Kidney epithelial cell (primary cell): ENCODE data around the gene SLC8A1. TPM values are rescaled to one million over a fixed set of nuclear protein-coding genes. Genes with fewer than 3 reads are reported as not detected.

Experiments
- DNase-seq: peaks from one replicate; pipeline ENCODE4 v3.0.0-alpha.2; 2010; ENCODE audit warnings: low read depth
- H3K27me3 ChIP-seq: 2 replicates; pipeline ENCODE4 v1.6.0; 2011; ENCODE audit warnings: low read length; ENCODE audit not compliant: control insufficient read depth, insufficient read depth
- H3K36me3 ChIP-seq: 2 replicates; pipeline ENCODE4 v1.5.1; 2011; ENCODE audit warnings: low read length; ENCODE audit not compliant: control insufficient read depth, insufficient read depth
- H3K4me3 ChIP-seq: 2 replicates; pipeline ENCODE4 v1.5.1; 2011; ENCODE audit warnings: low read depth, mild to moderate bottlenecking, control low read depth, low read length
- CTCF ChIP-seq: IDR thresholded peaks from 2 replicates; pipeline ENCODE4 v1.5.1; 2011; ENCODE audit warnings: mild to moderate bottlenecking, moderate library complexity, low read length, control low read depth, inconsistent platforms; ENCODE audit not compliant: insufficient read depth, poor library complexity, severe bottlenecking
- total RNA-seq: library from RNA; depleted of rRNA; stranded (reverse); fragments of >200 nt; gene quantifications from 2 replicates; pipeline ENCODE4 v1.2.3, GENCODE V29; 2015

The SLC8A1 gene
- total RNA-seq, 1 donor from 2014 or later: 3.2 TPM

- TF ChIP-seq CTCF: no peak
- Histone ChIP-seq H3K4me3 (no peak overlapping the region), H3K36me3 (no peaks in the 10 kb centered on the region), H3K27me3 (no peaks in the 10 kb centered on the region)
- DNase-seq: no peak
Observed at GRCh38 chr2:40380041-40380440, 71.8 kb downstream of the SLC8A1 start.

- no peak for TF ChIP-seq CTCF
- Histone ChIP-seq H3K36me3 (no peaks in the 10 kb centered on the region), H3K4me3 (no peak overlapping the region), H3K27me3 (no peaks in the 10 kb centered on the region)
- no peak for DNase-seq
Observed at GRCh38 chr2:40374543-40375240, 77.2 kb downstream of the SLC8A1 start.

GRCh38 chr2:40373111-40373510 is 78.8 kb downstream of the SLC8A1 start:
- Histone ChIP-seq H3K27me3 (no peaks in the 10 kb centered on the region), H3K36me3 (no peaks in the 10 kb centered on the region), H3K4me3 (no peak overlapping the region)
- TF ChIP-seq CTCF: no peak
- no peak for DNase-seq

GRCh38 chr2:40372283-40372985 is 79.5 kb downstream of the SLC8A1 start:
- no peak overlapping the region for H3K4me3 ChIP-seq
- no peak for TF ChIP-seq CTCF
- DNase-seq: no peak
- H3K27me3 ChIP-seq: no peaks in the 10 kb centered on the region
- H3K36me3 ChIP-seq: no peaks in the 10 kb centered on the region

GRCh38 chr2:40371525-40372282 is 80.2 kb downstream of the SLC8A1 start:
- H3K36me3 ChIP-seq: no peaks in the 10 kb centered on the region
- TF ChIP-seq CTCF: no peak
- H3K4me3 ChIP-seq: no peak overlapping the region
- peak; percentile 49 for DNase-seq
- no peaks in the 10 kb centered on the region for H3K27me3 ChIP-seq
